BE2C (cell line): ENCODE measurements around the gene TSPYL1.

Source experiments
- DNase-seq: peaks from one replicate; pipeline ENCODE4 v3.0.0-alpha.2; 2020
- H3K27me3 ChIP-seq: fragments of 250-450 bp; sonication (Bioruptor Pico); 2 replicates; pipeline ENCODE4 v1.5.1; 2020; ENCODE audit warnings: mild to moderate bottlenecking
- H3K36me3 ChIP-seq: fragments of 250-450 bp; sonication (Bioruptor Pico); 2 replicates; pipeline ENCODE4 v1.5.1; 2020; ENCODE audit warnings: mild to moderate bottlenecking
- H3K4me1 ChIP-seq: fragments of 250-450 bp; sonication (Bioruptor Pico); 2 replicates; pipeline ENCODE4 v1.5.1; 2020
- H3K4me3 ChIP-seq: 2 replicates; pipeline ENCODE4 v1.5.1; 2011; ENCODE audit warnings: low read depth, low read length
- H3K9me3 ChIP-seq: fragments of 250-450 bp; sonication (Bioruptor Pico); 2 replicates; pipeline ENCODE4 v1.5.1; 2020
- CTCF ChIP-seq: IDR thresholded peaks from 2 replicates; pipeline ENCODE4 v1.5.1; 2012; ENCODE audit warnings: mild to moderate bottlenecking, low read depth, low read length

Gene TSPYL1

GRCh38 chr6:116268589-116269293, 11.0 kb downstream of the TSPYL1 start:
- DNase-seq: no peak
- Histone ChIP-seq H3K4me1 (no peaks in the 10 kb centered on the region; the same call in none of the 2 replicates), H3K4me3 (no peak overlapping the region), H3K9me3 (no peaks in the 10 kb centered on the region), H3K27me3 (no peaks in the 10 kb centered on the region), H3K36me3 (peaks cover 5% of the 10 kb centered on the region; the same call in 1 of the 2 replicates)
- peak; percentile 89 for TF ChIP-seq CTCF

GRCh38 chr6:116267836-116268588, 11.7 kb downstream of the TSPYL1 start:
- no peak for DNase-seq
- H3K4me1 ChIP-seq: no peaks in the 10 kb centered on the region; the same call in none of the 2 replicates
- no peak overlapping the region for H3K4me3 ChIP-seq
- peaks cover under 1% of the 10 kb centered on the region; the same call in 1 of the 2 replicates for H3K36me3 ChIP-seq
- no peaks in the 10 kb centered on the region for H3K27me3 ChIP-seq
- no peak for TF ChIP-seq CTCF
- H3K9me3 ChIP-seq: no peaks in the 10 kb centered on the region

DNA sequence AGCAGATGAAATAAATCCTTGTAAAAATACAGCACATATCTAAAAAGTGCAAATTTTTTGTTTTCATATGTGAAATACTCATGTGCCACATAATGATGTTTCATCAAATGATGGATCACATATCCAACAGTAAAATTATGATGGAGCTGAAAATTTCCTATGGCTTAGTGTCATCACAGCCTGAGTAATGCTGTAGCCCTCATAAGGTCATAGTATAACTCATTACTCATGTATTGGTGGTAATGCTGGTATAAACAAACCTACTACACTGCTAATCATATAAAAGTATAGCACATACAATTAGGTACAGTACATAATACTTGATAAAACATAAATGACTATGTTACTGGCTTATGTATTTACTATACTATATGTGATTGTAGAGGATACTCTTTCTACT, 12.9 kb downstream of the TSPYL1 start:
- no peak for DNase-seq
- no peak overlapping the region for H3K4me3 ChIP-seq
- H3K27me3 ChIP-seq: no peaks in the 10 kb centered on the region
- H3K4me1 ChIP-seq: no peaks in the 10 kb centered on the region; the same call in none of the 2 replicates
- H3K9me3 ChIP-seq: no peaks in the 10 kb centered on the region
- no peak for TF ChIP-seq CTCF
- H3K36me3 ChIP-seq: no peaks in the 10 kb centered on the region

- peak; percentile 41 for DNase-seq
- no peak for TF ChIP-seq CTCF
- no peaks in the 10 kb centered on the region; the same call in none of the 2 replicates for H3K4me1 ChIP-seq
- H3K36me3 ChIP-seq: no peaks in the 10 kb centered on the region
- no peak overlapping the region for H3K4me3 ChIP-seq
- H3K27me3 ChIP-seq: no peaks in the 10 kb centered on the region
- no peaks in the 10 kb centered on the region for H3K9me3 ChIP-seq
Observed at GRCh38 chr6:116265041-116265829, 14.5 kb downstream of the TSPYL1 start.

DNA sequence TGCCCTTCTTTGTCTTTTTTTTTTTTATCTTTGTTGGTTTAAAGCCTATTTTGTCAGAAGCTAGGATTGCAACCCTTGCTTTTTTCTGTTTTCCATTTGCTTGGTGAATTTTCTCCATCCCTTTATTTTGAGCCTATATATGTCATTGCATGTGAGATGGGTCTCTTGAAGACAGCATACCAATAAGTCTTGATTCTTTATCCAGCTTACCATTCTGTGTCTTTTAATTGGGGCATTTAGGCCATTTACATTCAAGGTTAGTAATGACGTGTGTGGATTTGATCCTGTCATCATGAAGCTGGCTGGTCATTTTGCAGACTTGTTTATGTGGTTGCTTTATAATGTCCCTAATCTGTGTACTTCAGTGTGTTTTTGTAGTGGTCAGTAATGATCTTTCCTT, 16.4 kb downstream of the TSPYL1 start:
- Histone ChIP-seq H3K27me3 (no peaks in the 10 kb centered on the region), H3K4me1 (no peaks in the 10 kb centered on the region; the same call in none of the 2 replicates), H3K4me3 (no peak overlapping the region), H3K36me3 (peaks cover 4% of the 10 kb centered on the region), H3K9me3 (no peaks in the 10 kb centered on the region)
- no peak for DNase-seq
- TF ChIP-seq CTCF: no peak
